ENCODE results near the gene SORCS2.

SORCS2 gene

DNA sequence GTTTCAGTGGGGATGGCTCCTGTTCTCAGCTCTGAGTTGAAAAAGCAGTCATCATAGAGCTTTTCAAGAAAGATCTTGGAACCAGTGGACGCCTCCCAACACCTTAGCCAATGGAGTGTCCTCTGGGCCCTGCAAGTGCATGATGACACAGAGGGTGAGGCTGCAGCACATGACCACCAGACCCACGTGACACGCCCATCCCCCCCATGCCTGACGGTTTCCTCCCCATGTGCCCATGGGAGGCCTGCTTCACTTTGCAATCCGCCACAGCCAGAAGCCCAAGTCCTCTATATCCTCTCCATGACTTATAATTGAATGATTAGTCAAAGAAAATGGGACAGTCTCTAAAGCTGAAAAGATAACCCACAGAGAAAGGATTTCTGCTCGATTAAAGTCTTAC lies 560.3 kb downstream of the SORCS2 start:
- no peak for DNase-seq (ENCODE audit: low read depth in 3 of 3, low spot score in 1 of 3)

DNA sequence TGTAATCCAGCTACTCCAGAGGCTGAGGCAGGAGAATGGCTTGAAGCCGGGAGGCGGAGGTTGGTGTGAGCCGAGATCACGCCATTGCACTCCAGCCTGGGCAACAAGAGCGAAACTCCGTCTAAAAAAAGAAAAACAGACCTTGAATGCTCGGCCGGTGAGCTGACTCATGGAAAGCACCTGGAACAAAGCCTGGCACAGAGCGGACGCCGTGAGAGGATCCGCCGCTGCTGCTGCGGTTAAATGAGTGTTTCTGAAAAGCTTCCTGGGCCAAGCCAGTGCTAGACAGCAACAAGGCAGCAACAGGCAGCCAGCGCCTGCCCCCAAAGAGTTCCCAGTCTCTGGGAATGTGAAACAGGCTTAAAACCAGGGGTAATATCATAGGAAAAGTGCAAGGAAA lies 560.9 kb downstream of the SORCS2 start:
- DNase-seq (ENCODE audit: low read depth in 3 of 3, low spot score in 1 of 3), result no peak

GRCh38 chr4:7753931-7754465 lies 561.7 kb downstream of the SORCS2 start:
- DNase-seq (ENCODE audit: low read depth in 3 of 3, low spot score in 1 of 3), result no peak

- no peak for DNase-seq (ENCODE audit: low read depth in 3 of 3, low spot score in 1 of 3)
Observed at GRCh38 chr4:7754565-7755262, 562.4 kb downstream of the SORCS2 start.

GRCh38 chr4:7755561-7755960 lies 563.2 kb downstream of the SORCS2 start:
- no peak for DNase-seq (ENCODE audit: low read depth in 3 of 3, low spot score in 1 of 3)

GRCh38 chr4:7756071-7756470 lies 563.7 kb downstream of the SORCS2 start:
- DNase-seq (ENCODE audit: low read depth in 3 of 3, low spot score in 1 of 3), result no peak

DNA sequence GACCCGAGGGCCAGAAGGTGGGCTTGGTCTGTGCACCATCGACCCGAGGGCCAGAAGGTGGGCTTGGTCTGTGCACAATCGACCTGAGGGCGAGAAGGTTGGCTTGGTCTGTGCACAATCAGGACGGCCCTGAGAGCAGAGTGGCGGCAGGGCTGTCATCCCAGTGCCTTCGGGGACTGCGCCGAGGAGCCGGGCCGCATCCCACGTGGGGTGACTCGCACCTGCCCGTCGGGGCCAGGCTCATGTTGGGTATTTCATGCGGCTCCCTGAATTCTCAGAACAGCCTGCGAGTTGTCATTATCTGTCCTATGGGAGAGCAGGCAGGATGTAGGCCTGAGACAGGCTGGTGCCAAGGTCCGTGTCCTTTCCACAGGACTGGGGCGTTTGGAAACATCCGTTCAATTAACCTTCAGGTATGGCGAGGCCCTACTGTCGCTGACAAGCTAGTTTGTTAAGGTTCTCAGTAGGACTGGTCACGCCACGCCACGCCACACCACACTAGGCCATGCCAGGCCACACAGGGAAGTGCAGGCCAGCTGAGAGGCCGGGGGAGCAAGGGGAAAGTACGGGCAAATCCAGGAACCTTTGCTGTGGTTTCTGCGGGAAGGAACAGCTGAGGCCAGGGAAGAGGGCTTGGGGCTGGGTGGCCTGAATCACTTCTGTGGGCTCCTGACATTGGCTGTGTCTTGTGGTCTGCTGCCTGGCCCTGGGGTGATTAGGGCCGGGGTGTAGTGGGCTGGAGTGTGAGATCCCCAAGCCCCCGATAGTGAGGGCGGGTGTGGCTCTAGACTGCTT lies 564.4 kb downstream of the SORCS2 start:
- no peak for DNase-seq (ENCODE audit: low read depth in 3 of 3, low spot score in 1 of 3)

- no peak for DNase-seq (ENCODE audit: low read depth in 3 of 3, low spot score in 1 of 3)
Observed at GRCh38 chr4:7757501-7758471, 565.4 kb downstream of the SORCS2 start.

DNA sequence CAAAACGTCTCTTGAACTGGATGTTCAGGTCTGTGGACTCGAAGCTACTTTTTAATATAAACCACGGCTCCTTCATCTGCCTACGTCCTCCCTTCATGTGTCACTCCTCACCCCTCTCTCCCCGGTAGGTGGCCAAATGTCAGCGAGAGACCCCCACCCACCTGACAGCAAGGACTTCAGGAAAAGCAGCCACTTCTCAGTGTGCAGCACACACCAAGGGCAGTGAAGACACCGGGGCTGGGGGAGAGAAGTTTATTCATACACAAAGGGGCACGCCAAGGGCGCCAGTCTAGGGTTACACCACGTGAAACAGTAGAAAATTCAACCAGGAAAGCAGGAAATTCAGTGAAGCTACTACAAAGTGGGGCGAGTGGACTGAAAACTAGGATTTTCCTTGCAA lies 566.1 kb downstream of the SORCS2 start:
- DNase-seq (ENCODE audit: low read depth in 3 of 3, low spot score in 1 of 3), result no peak

DNA sequence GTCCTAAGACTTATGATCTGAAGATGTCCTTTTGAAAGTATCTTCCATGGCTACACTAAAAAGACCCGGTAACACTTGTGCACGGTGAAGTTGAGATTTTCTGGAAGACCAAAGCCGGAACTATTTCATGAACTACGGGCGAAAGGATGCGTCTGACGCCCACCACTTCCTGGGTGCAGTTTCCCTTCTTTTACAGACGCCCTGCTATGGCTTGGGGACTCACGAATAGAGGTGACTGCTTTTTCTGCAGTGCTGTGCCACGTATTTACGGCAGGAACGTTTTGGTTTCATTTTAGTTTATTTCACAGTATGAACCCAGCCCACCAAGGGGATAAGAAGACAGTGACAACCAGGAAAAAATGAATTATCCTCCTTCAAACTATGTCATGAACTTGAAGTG lies 566.9 kb downstream of the SORCS2 start:
- peak; percentile 20 to 41 (median 27) for DNase-seq (ENCODE audit: low read depth in 3 of 3, low spot score in 1 of 3)

GRCh38 chr4:7759635-7760034 lies 567.3 kb downstream of the SORCS2 start:
- no peak for DNase-seq (ENCODE audit: low read depth in 3 of 3, low spot score in 1 of 3)

- DNase-seq (ENCODE audit: low read depth in 3 of 3, low spot score in 1 of 3), result no peak
Observed at GRCh38 chr4:7760228-7760627, 567.9 kb downstream of the SORCS2 start.

DNA sequence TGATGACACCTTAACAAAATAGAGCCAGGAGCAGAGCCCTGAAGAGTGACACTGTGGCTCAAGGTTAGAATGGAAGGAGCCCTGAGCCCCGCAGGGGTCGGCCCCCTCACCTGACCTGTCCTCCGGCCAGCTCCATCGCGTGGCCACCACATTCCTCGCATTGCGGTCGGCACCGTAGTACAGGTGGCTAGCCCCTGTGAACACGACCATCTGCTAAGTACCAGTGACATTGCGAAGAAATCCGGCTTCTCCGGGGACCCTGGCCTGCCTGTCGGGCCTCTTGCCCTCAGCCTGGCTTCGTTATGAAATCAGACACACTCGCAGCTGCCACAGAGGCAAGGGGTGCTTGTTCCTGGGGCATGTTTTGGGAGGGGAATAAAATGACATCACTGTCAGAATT lies 568.4 kb downstream of the SORCS2 start:
- DNase-seq (ENCODE audit: low read depth in 3 of 3, low spot score in 1 of 3), result no peak

DNA sequence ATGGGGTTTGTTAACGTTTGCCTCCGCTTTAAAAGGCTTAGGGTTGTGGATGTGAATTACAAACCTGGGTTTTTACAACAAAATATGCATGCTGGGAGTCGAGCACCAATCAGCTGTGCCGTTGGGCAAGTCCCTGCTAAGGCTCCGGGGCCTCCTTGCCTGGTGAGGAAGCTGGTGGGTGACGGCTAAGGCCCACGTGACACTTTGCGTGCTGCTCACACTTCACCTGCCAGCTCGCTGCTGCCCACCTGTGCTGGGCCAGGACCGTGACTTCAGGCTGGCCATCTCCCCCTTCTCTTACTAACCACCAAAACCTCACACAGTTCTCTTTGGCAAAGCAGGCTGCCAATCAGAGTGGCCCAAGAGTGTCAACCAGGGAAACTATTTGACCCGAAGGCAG lies 569.0 kb downstream of the SORCS2 start:
- no peak for DNase-seq (ENCODE audit: low read depth in 3 of 3, low spot score in 1 of 3)

- DNase-seq (ENCODE audit: low read depth in 3 of 3, low spot score in 1 of 3), result peak in 2 of 3 donors; percentile 18 to 35
Observed at GRCh38 chr4:7761720-7762119, 569.4 kb downstream of the SORCS2 start.

DNA sequence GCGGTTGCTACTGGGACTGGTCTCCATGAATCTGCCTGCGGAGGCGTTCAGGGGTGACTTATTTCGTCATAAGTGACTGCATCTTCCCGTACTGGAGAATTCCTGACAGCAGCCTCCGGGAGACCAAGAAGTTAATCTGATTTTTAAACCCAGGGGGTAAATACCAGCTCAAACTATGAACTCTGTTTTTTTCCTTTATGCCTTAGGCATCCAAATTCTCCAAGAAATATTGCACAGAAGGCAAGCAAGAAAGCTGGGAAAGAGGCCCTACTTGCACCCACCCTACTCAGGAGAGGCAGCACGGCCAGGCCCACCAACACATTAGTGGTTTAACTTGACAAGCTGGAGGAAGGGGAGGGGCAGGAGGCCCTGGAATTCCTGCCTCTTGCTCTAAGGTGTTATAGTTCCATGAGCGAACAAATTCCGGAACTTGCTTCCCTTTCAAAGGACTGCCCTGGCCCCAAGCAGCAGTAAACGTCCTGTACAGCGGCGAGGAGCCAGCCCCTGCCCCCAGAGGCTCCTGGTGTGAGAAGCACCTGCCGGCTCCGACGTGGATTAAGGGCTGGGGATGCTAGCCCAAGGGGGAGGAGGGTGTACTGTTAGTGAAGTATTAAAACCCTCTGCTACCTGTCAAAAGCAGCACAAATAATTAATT lies 570.2 kb downstream of the SORCS2 start:
- DNase-seq (ENCODE audit: low read depth in 3 of 3, low spot score in 1 of 3), result no peak

DNA sequence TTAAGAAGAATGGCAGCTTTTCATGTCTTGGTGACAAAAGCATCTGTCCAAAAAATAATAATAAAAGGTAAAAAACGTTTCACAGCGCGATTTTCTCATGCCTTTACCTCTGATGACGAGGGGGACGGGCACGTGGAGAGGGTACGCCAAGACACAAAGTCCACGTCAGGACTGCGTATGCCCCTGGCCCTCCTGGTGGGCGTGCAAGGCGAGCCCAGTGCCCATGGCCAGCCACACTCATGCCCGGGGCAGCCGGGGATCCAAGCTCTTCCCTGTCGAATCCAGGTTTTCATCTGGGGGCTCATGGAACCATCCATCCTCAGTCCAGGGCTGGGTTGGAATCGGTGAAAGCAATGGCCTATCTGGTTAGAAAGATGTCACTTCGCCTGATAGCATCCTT lies 570.8 kb downstream of the SORCS2 start:
- DNase-seq (ENCODE audit: low read depth in 3 of 3, low spot score in 1 of 3), result no peak

DNA sequence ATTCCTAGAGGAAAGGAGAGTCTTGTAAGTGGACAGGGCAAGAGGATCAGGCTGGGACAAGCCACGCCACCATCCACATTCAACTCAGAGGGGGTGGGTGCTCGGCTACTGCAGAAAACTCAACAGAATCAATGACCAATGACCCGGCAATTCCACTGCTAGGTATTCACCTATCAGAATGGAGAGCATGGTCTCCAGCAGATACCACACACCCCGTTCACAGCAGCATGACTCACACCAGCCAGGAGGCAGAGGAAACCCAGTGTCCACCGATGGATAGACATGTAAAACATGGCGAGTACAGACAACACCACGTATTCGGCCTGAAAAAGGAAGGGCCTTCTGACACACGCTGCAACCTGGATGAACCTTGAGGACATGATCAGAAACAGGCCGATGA lies 571.5 kb downstream of the SORCS2 start:
- DNase-seq (ENCODE audit: low read depth in 3 of 3, low spot score in 1 of 3), result no peak

DNA sequence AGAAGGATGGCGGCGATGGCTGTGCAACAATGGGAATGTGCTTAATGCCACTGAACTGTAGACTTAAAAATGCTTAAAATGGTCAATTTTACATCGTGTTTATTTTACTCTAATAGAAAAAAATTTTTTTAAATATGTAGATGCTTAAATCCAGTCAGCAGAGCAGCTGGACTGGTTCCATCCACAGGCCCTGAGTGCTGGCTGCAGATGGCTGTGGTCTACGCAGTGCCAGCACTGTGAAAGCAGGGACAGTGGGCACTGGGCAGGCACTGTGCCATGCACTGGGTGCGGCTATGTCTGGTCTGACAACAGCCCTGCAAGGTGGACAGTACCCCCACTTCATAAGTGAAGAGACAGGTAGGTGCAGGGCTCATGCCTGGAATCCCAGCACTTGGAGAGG lies 572.1 kb downstream of the SORCS2 start:
- no peak for DNase-seq (ENCODE audit: low read depth in 3 of 3, low spot score in 1 of 3)

- no peak for DNase-seq (ENCODE audit: low read depth in 3 of 3, low spot score in 1 of 3)
Observed at GRCh38 chr4:7765666-7766065, 573.3 kb downstream of the SORCS2 start.

DNA sequence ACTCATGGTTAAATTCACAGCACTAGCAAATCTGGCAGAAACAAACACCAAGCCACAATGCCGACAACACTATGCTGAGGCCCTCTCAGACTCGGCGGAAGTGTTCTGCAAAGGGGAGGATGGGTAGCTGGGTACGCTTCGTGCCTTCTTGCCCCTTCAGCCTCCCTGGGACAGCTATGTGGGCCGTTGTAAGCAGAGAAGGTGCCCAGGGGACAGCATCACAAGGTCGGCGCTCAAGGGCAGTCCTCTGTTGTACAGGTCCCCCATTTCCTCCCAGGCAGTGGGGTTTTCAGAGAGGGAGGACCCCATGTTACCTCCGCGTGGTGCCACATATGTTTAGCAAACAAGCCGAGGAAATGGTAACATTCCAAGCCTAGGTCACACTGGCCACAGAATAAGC lies 573.7 kb downstream of the SORCS2 start:
- DNase-seq (ENCODE audit: low read depth in 3 of 3, low spot score in 1 of 3), result no peak
